IMR-90 (cell line): Measurements from ENCODE around the gene OTOA. TPM values are rescaled to one million over a fixed set of nuclear protein-coding genes. Genes with fewer than 3 reads are reported as not detected.

Source experiments
- ATAC-seq: fragments of 200-7000 bp; cut with Tn5 transposase; 2 replicates; pipeline ENCODE4 v1.9.1; 2020; ENCODE audit warnings: low read depth, mild to moderate bottlenecking, moderate library complexity
- Bru-seq: library from RNA; stranded (reverse); fragments of 400-500 nt; gene quantifications from one replicate; lab custom pipeline; 2021; lab: Mats Ljungman, UMichigan
- BruChase-seq, 2 experiments: library from RNA; stranded (reverse); fragments of 400-500 nt; gene quantifications; one replicate each; lab custom pipeline; 2021; lab: Mats Ljungman, UMichigan
- BruUV-seq: library from RNA; stranded (reverse); fragments of 400-500 nt; replicated peaks from 2 replicates; lab custom pipeline; 2021; lab: Mats Ljungman, UMichigan
- CTCF ChIA-PET: fragments of 300-600 bp; formaldehyde crosslinking; extraction: SDS; loops from one replicate; lab custom pipeline; 2021; ENCODE audit warnings: antibody characterized with exemption; lab: Yijun Ruan, JAX
- POLR2A ChIA-PET: fragments of 300-600 bp; sonication (Branson Sonifier 250); formaldehyde crosslinking; loops from one replicate; lab custom pipeline; 2022; ENCODE audit warnings: antibody characterized with exemption; ENCODE audit not compliant: unreplicated experiment; lab: Charles Lee
- DNase-seq: peaks from one replicate; pipeline ENCODE4 v3.0.0; 2013
- H2AFZ ChIP-seq: replicated peaks from 2 replicates; pipeline ENCODE3; 2013; ENCODE audit warnings: low read length, mild to moderate bottlenecking; ENCODE audit not compliant: poor library complexity
- H2AK5ac ChIP-seq: 2 replicates; pipeline ENCODE4 v1.6.1; 2013; ENCODE audit warnings: low read depth, low read length, inconsistent platforms
- H2AK9ac ChIP-seq: replicated peaks from 2 replicates; pipeline ENCODE3; 2013; ENCODE audit warnings: mild to moderate bottlenecking, low read depth, low read length, moderate library complexity; ENCODE audit not compliant: poor library complexity
- H2BK120ac ChIP-seq: 2 replicates; pipeline ENCODE4 v1.6.1; 2013; ENCODE audit warnings: low read depth, low read length, inconsistent platforms
- H2BK15ac ChIP-seq: 3 replicates; pipeline ENCODE4 v1.6.1; 2013; ENCODE audit warnings: low read depth, low read length, inconsistent platforms
- H2BK20ac ChIP-seq: 2 replicates; pipeline ENCODE4 v1.6.1; 2013; ENCODE audit warnings: low read depth, mild to moderate bottlenecking, inconsistent platforms, low read length, moderate library complexity
- H2BK5ac ChIP-seq: 2 replicates; pipeline ENCODE4 v1.6.1; 2013; ENCODE audit warnings: mild to moderate bottlenecking, low read depth, low read length, inconsistent platforms; ENCODE audit not compliant: poor library complexity, severe bottlenecking
- H3K14ac ChIP-seq: replicated peaks from 2 replicates; pipeline ENCODE4 v1.6.1; 2013; ENCODE audit warnings: low read depth, low read length, inconsistent platforms
- H3K18ac ChIP-seq: 2 replicates; pipeline ENCODE4 v1.6.1; 2013; ENCODE audit warnings: low read depth, low read length, control low read depth
- H3K23ac ChIP-seq: 2 replicates; pipeline ENCODE4 v1.6.1; 2013; ENCODE audit warnings: low read depth, low read length, inconsistent platforms
- H3K27ac ChIP-seq: 2 replicates; pipeline ENCODE4 v1.5.1; 2013; ENCODE audit warnings: mild to moderate bottlenecking, control low read depth, low read length; ENCODE audit not compliant: insufficient read depth
- H3K27me3 ChIP-seq: 2 replicates; pipeline ENCODE4 v1.6.1; 2013; ENCODE audit warnings: low read length; ENCODE audit not compliant: control insufficient read depth, insufficient read depth
- H3K36me3 ChIP-seq: 2 replicates; pipeline ENCODE4 v1.6.1; 2013; ENCODE audit warnings: low read length, mixed read lengths; ENCODE audit not compliant: control insufficient read depth, insufficient read depth
- H3K4ac ChIP-seq: 2 replicates; pipeline ENCODE4 v1.6.1; 2013; ENCODE audit warnings: low read depth, low read length, inconsistent platforms
- H3K4me1 ChIP-seq: 2 replicates; pipeline ENCODE4 v1.6.1; 2013; ENCODE audit warnings: low read length, mixed read lengths; ENCODE audit not compliant: control insufficient read depth, insufficient read depth
- H3K4me2 ChIP-seq: 2 replicates; pipeline ENCODE4 v1.6.1; 2013; ENCODE audit warnings: low read depth, mild to moderate bottlenecking, control low read depth, low read length, moderate library complexity
- H3K4me3 ChIP-seq: 2 replicates; pipeline ENCODE4 v1.5.1; 2013; ENCODE audit warnings: low read depth, mild to moderate bottlenecking, control low read depth, low read length, moderate library complexity; ENCODE audit not compliant: insufficient read depth
- H3K56ac ChIP-seq: 2 replicates; pipeline ENCODE4 v1.6.1; 2013; ENCODE audit warnings: low read length, inconsistent platforms; ENCODE audit not compliant: insufficient read depth; ENCODE audit errors: extremely low read depth
- H3K79me1 ChIP-seq, 2 experiments: 2 replicates each; pipeline ENCODE4 v1.6.1; 2013; ENCODE audit warnings: low read length in 2 of 2, inconsistent platforms in 1 of 2, low read depth in 1 of 2
- H3K9ac ChIP-seq: 2 replicates; pipeline ENCODE4 v1.6.1; 2013; ENCODE audit warnings: low read depth, low read length, control low read depth
- H3K9me1 ChIP-seq: 2 replicates; pipeline ENCODE4 v1.6.1; 2013; ENCODE audit warnings: low read length, inconsistent platforms; ENCODE audit not compliant: insufficient read depth
- H3K9me3 ChIP-seq: 2 replicates; pipeline ENCODE4 v1.6.1; 2013; ENCODE audit warnings: low read length; ENCODE audit not compliant: control insufficient read depth, insufficient read depth
- H4K20me1 ChIP-seq: 2 replicates; pipeline ENCODE4 v1.6.1; 2013; ENCODE audit warnings: low read length, inconsistent platforms; ENCODE audit not compliant: insufficient read depth
- H4K5ac ChIP-seq: 2 replicates; pipeline ENCODE4 v1.6.1; 2013; ENCODE audit warnings: mild to moderate bottlenecking, low read depth, low read length, control low read depth
- H4K8ac ChIP-seq, 2 experiments: 2 replicates each; pipeline ENCODE4 v1.6.1; 2013; ENCODE audit warnings: low read depth in 2 of 2, low read length in 2 of 2, control low read depth in 1 of 2, inconsistent platforms in 1 of 2
- H4K91ac ChIP-seq: 2 replicates; pipeline ENCODE4 v1.6.1; 2013; ENCODE audit warnings: low read depth, low read length, inconsistent platforms; ENCODE audit not compliant: insufficient read depth
- BHLHE40 ChIP-seq: fragments of 150-350 bp; IDR thresholded peaks from 2 replicates; pipeline ENCODE4 v1.6.1; 2016; ENCODE audit warnings: mild to moderate bottlenecking, low read depth, low read length
- CEBPB ChIP-seq: IDR thresholded peaks from 2 replicates; pipeline ENCODE4 v1.6.1; 2012; ENCODE audit warnings: low read depth, low read length, improper control_type of control experiment
- FOS ChIP-seq: fragments of 150-350 bp; IDR thresholded peaks from 2 replicates; pipeline ENCODE4 v1.6.1; 2016; ENCODE audit warnings: low read depth, low read length
- MAFK ChIP-seq: IDR thresholded peaks from 2 replicates; pipeline ENCODE4 v1.6.1; 2012; ENCODE audit warnings: low read depth, low read length, improper control_type of control experiment
- MAZ ChIP-seq: IDR thresholded peaks from 2 replicates; pipeline ENCODE4 v1.6.1; 2012; ENCODE audit warnings: low read depth, mild to moderate bottlenecking, low read length, improper control_type of control experiment, moderate library complexity, borderline replicate concordance
- MXI1 ChIP-seq: IDR thresholded peaks from 2 replicates; pipeline ENCODE4 v1.6.1; 2012; ENCODE audit warnings: low read depth, mild to moderate bottlenecking, low read length, moderate library complexity, borderline replicate concordance
- NFE2L2 ChIP-seq: fragments of 150-350 bp; IDR thresholded peaks from 2 replicates; pipeline ENCODE4 v1.6.1; 2016; ENCODE audit warnings: low read depth, mild to moderate bottlenecking, low read length
- POLR2A ChIP-seq: IDR thresholded peaks from 2 replicates; pipeline ENCODE4 v1.6.1; 2012; ENCODE audit warnings: mild to moderate bottlenecking, low read depth, low read length
- RAD21 ChIP-seq: IDR thresholded peaks from 2 replicates; pipeline ENCODE4 v1.6.1; 2012; ENCODE audit warnings: low read length, improper control_type of control experiment
- RCOR1 ChIP-seq: IDR thresholded peaks from 2 replicates; pipeline ENCODE4 v1.6.1; 2012; ENCODE audit warnings: mild to moderate bottlenecking, low read length, improper control_type of control experiment; ENCODE audit not compliant: insufficient replicate concordance
- RFX5 ChIP-seq: IDR thresholded peaks from 2 replicates; pipeline ENCODE4 v1.8.0; 2012; ENCODE audit warnings: low read depth, mild to moderate bottlenecking, low read length, moderate library complexity
- SMC3 ChIP-seq: fragments of 150-350 bp; IDR thresholded peaks from 2 replicates; pipeline ENCODE4 v1.6.1; 2016; ENCODE audit warnings: low read depth, mild to moderate bottlenecking, antibody characterized with exemption, low read length, moderate library complexity
- WGBS, 2 experiments: methylation state at CpG; one replicate each; pipeline versions ENCODE4 v1.1.5 to v1.1.7; 2013; ENCODE audit warnings: missing lambda C conversion rate in 2 of 2; ENCODE audit not compliant: insufficient read length in 1 of 2; ENCODE audit errors: extremely low coverage in 2 of 2; 5-methylcytosine and 5-hydroxymethylcytosine counted together
- dilution Hi-C: fragments of 300-500 bp; cut with HindIII; formaldehyde crosslinking; loops from one replicate; pipeline ENCODE4 v1.14.3; 2018; ENCODE audit warnings: low sequenced_read_pairs; ENCODE audit not compliant: unreplicated experiment
- in situ Hi-C: fragments of 300-500 bp; cut with MboI; formaldehyde crosslinking; loops from 3 replicates; pipeline ENCODE4 v1.14.3; 2019; ENCODE audit warnings: low sequenced_read_pairs, inconsistent platforms, mixed read lengths
- intact Hi-C: fragments of 100-400 bp; cut with micrococcal nuclease; formaldehyde crosslinking; loops from 2 replicates; pipeline ENCODE4 v1.10.0; 2022
- long read RNA-seq: library from polyadenylated mRNA; unstranded; transcript quantifications from one replicate; pipeline ENCODE4 v2.0.0, GENCODE V29; 2021; ENCODE audit not compliant: unreplicated experiment
- polyA plus RNA-seq, 3 experiments: library from polyadenylated mRNA; depleted of rRNA; stranded (reverse); fragments of >200 nt; gene quantifications; 2 replicates each; pipeline ENCODE4 v1.2.3, GENCODE V29; 2012; ENCODE audit warnings: low replicate concordance in 1 of 3
- total RNA-seq: library from RNA; depleted of rRNA; stranded (reverse); fragments of >200 nt; gene quantifications from 2 replicates; pipeline ENCODE4 v1.2.3, GENCODE V29; 2012; rRNA removed
- TF ChIP-seq, protein P1 (sequence below): fragments of 150-350 bp; IDR thresholded peaks from 2 replicates; pipeline ENCODE4 v1.6.1; 2016; ENCODE audit warnings: low read depth, mild to moderate bottlenecking, low read length, moderate library complexity, borderline replicate concordance
- TF ChIP-seq, protein P2 (sequence below): conservative IDR thresholded peaks from 2 replicates; pipeline ENCODE4 v1.5.1; 2012; ENCODE audit warnings: mild to moderate bottlenecking, low read depth, low read length, improper control_type of control experiment

Gene OTOA
- not detected in 2 replicates for total RNA-seq
- polyA plus RNA-seq (2012; rRNA removed): 0.02 TPM in 1 of 2 replicates, not detected in the other
- not detected in 2 replicates for polyA plus RNA-seq (2012; cell fraction: cytosol; rRNA removed)
- 0.02 and 0.05 TPM in 2 replicates for polyA plus RNA-seq (2012; cell fraction: nucleus; rRNA removed; ENCODE audit: low replicate concordance)
- percentile 15 among the genes with signal in this experiment for Bru-seq, nascent RNA
- percentile 17 among the genes with signal in this experiment for BruChase-seq, experiment 1, labeled RNA remaining after a 6-hour chase
- BruChase-seq, experiment 2, labeled RNA remaining after a 2-hour chase: percentile 14 among the genes with signal in this experiment
- long read RNA-seq: 0 reads

DNA sequence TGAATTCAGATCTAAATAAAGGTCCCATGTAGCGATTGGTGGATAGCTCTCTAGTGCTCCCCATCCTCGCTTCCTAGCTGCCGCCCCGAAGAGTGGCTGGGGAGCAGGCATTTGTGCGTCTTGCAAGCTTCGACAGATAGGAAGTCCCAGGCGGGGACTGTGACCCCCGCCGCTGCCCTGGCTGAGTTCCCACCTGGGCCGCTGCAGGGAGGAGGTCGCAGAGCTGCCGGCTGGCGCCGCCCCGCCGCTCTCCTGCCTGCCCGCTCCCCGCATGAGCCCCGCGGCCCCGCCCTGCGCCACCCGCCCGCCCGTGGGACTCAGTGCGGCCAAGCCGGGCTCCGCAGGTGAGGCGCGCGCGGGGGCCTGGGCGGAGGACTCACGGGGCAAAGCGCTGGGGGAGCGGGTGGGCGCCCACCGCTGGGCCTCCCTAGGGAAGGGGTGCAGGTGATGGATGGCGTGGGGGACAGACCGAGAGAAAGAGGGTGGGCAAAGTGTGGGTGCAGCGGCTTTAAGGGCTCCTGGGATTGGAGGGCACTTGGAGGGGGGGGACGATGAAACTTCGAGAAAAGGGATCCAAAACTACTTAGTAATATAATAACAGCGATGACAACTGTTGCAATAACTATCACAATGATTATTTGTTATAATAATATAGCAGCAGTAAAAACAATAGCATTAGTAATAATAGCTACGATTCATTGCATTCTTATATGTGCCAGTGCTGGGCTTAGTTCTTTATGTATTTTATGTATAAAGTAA lies at the start of gene OTOA:
TSS of gene OTOA (plus strand) at position 80 of the 759 bp plus-strand sequence. CDS start 14,547 bp downstream, outside the sequence.
- no peak for DNase-seq
- H3K56ac ChIP-seq: no peak within 1 kb of the TSS
- no peaks in the 10 kb centered on the region for H3K4me1 ChIP-seq
- H4K5ac ChIP-seq: no peak within 1 kb of the TSS
- no peaks in the 10 kb centered on the region for H3K9me1 ChIP-seq
- ChIA-PET POLR2A (no interaction called here), CTCF (no interaction called here)
- no peak within 1 kb of the TSS for H3K27ac ChIP-seq
- no peak within 1 kb of the TSS for H2BK5ac ChIP-seq
- no peak within 1 kb of the TSS for H3K23ac ChIP-seq
- intact Hi-C loops (no loop called here), in situ Hi-C loops (no loop called here), dilution Hi-C loops (no loop called here)
- no peak within 1 kb of the TSS for H3K4me3 ChIP-seq
- peak; percentile 60 for ATAC-seq
- no peaks in the 10 kb centered on the region for H4K20me1 ChIP-seq
- no peaks in the 10 kb centered on the region for H3K79me1 ChIP-seq
- no peak within 1 kb of the TSS for H2BK20ac ChIP-seq
- no peak within 1 kb of the TSS for H3K18ac ChIP-seq
- no peak within 1 kb of the TSS for H2AK5ac ChIP-seq
- H2AFZ ChIP-seq: peak within 1 kb of the TSS; percentile 67
- no peaks in the 10 kb centered on the region for H3K36me3 ChIP-seq
- H3K9ac ChIP-seq: no peak within 1 kb of the TSS
- H4K91ac ChIP-seq: no peak within 1 kb of the TSS
- no peak within 1 kb of the TSS for H3K4ac ChIP-seq
- TF ChIP-seq, protein P1, sequence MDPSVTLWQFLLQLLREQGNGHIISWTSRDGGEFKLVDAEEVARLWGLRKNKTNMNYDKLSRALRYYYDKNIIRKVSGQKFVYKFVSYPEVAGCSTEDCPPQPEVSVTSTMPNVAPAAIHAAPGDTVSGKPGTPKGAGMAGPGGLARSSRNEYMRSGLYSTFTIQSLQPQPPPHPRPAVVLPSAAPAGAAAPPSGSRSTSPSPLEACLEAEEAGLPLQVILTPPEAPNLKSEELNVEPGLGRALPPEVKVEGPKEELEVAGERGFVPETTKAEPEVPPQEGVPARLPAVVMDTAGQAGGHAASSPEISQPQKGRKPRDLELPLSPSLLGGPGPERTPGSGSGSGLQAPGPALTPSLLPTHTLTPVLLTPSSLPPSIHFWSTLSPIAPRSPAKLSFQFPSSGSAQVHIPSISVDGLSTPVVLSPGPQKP: no peak
- TF ChIP-seq BHLHE40 (no peak), MAZ (no peak), CEBPB (no peak), SMC3 (no peak), RAD21 (no peak), NFE2L2 (no peak), POLR2A (no peak), MXI1 (no peak), MAFK (no peak), FOS (no peak), RCOR1 (no peak), RFX5 (no peak)
- TF ChIP-seq, protein P2, sequence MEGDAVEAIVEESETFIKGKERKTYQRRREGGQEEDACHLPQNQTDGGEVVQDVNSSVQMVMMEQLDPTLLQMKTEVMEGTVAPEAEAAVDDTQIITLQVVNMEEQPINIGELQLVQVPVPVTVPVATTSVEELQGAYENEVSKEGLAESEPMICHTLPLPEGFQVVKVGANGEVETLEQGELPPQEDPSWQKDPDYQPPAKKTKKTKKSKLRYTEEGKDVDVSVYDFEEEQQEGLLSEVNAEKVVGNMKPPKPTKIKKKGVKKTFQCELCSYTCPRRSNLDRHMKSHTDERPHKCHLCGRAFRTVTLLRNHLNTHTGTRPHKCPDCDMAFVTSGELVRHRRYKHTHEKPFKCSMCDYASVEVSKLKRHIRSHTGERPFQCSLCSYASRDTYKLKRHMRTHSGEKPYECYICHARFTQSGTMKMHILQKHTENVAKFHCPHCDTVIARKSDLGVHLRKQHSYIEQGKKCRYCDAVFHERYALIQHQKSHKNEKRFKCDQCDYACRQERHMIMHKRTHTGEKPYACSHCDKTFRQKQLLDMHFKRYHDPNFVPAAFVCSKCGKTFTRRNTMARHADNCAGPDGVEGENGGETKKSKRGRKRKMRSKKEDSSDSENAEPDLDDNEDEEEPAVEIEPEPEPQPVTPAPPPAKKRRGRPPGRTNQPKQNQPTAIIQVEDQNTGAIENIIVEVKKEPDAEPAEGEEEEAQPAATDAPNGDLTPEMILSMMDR: no peak
- peak within 1 kb of the TSS; percentile 29; the same call in 1 of the 2 replicates for H3K4me2 ChIP-seq
- no peak within 1 kb of the TSS for H2BK15ac ChIP-seq
- H3K27me3 ChIP-seq: peaks cover 15% of the 10 kb centered on the region
- H2BK120ac ChIP-seq: no peak within 1 kb of the TSS
- H4K8ac ChIP-seq: no peak within 1 kb of the TSS
- H3K14ac ChIP-seq: no peak within 1 kb of the TSS
- BruUV-seq: no TSS peak
- no peaks in the 10 kb centered on the region for H3K9me3 ChIP-seq
- 4% methylated on average over 5 of the region's 45 CpGs; no CpG with 5 or more reads in 1 of the 2 experiments for WGBS, 2 experiments
- H2AK9ac ChIP-seq: no peak within 1 kb of the TSS
